GM12891 (cell line): ENCODE data around the gene ZNRF1.

Source experiments
- POLR2AphosphoS5 ChIP-seq: IDR thresholded peaks from 2 replicates; pipeline ENCODE4 v1.6.1; 2011; ENCODE audit warnings: low read depth, low read length, control low read depth
- SPI1 ChIP-seq: IDR thresholded peaks from 2 replicates; pipeline ENCODE4 v1.6.1; 2011; ENCODE audit warnings: low read depth, low read length, control low read depth

- TF ChIP-seq SPI1 (no peak), POLR2AphosphoS5 (no peak)
These were observed 80.6 kb downstream of the ZNRF1 start for GRCh38 chr16:75079346-75079926.
